ENCODE results near the gene PHYHD1.

Gene PHYHD1

DNA sequence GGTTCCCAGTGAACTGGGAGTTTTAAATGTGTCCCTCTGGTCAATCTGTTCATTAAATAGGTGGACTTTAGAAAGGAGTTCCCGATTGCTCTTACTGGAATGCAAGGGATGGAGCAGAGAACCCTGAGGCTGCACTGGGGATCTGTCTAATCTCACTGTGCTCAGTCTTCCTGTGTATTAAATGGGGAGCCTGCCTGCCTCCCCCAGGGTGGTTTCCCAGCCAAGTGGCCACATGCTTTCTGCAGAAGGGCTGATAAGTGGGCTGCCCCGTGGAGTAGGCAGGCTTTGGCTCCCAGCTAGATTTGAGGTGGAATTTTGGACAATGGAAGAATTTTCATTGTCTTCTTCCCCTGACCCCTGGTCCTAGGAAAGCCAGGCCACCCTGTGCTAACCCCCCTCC, 14.0 kb upstream of the PHYHD1 start:
- no peak overlapping the region for H3K4me3 ChIP-seq (ENCODE audit: low read depth, low read length)
- TF ChIP-seq, protein P1, sequence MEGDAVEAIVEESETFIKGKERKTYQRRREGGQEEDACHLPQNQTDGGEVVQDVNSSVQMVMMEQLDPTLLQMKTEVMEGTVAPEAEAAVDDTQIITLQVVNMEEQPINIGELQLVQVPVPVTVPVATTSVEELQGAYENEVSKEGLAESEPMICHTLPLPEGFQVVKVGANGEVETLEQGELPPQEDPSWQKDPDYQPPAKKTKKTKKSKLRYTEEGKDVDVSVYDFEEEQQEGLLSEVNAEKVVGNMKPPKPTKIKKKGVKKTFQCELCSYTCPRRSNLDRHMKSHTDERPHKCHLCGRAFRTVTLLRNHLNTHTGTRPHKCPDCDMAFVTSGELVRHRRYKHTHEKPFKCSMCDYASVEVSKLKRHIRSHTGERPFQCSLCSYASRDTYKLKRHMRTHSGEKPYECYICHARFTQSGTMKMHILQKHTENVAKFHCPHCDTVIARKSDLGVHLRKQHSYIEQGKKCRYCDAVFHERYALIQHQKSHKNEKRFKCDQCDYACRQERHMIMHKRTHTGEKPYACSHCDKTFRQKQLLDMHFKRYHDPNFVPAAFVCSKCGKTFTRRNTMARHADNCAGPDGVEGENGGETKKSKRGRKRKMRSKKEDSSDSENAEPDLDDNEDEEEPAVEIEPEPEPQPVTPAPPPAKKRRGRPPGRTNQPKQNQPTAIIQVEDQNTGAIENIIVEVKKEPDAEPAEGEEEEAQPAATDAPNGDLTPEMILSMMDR (conservative IDR thresholded peaks at IDR 0.05; ENCODE audit: low read depth, low read length): no peak

DNA sequence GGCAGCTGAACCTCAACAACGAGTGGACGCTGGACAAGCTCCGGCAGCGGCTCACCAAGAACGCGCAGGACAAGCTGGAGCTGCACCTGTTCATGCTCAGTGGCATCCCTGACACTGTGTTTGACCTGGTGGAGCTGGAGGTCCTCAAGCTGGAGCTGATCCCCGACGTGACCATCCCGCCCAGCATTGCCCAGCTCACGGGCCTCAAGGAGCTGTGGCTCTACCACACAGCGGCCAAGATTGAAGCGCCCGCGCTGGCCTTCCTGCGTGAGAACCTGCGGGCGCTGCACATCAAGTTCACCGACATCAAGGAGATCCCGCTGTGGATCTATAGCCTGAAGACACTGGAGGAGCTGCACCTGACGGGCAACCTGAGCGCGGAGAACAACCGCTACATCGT, 12.4 kb upstream of the PHYHD1 start:
- no peak for DNase-seq (ENCODE audit: low read depth)
- TF ChIP-seq, protein P1 (conservative IDR thresholded peaks at IDR 0.05; ENCODE audit: low read depth, low read length): no peak
- H3K4me3 ChIP-seq (ENCODE audit: low read depth, low read length): no peak overlapping the region

More for the DNA sequence above, 14.0 kb upstream of the PHYHD1 start:
- DNase-seq (ENCODE audit: low read depth): no peak

DNA sequence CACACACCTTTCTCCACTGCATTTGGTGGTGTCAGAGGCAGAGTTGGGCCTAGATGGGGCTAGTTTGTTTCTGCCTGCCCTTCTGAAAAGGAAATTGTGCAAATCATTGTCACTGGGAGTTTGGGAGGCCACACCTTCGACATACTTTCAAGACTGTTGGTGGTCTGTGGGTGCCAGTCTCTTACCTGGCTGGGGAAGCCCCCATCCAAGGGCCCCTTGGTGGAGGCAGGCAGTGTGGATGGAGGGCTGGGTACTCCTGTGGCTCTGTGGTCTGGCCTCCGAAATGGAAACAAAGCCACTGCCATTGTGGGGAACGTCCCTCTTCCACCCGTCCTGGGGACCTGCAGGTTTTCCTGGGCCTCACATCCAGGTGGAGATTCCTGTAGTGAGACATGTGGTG, 10.9 kb upstream of the PHYHD1 start:
- no peak overlapping the region for H3K4me3 ChIP-seq (ENCODE audit: low read depth, low read length)
- TF ChIP-seq, protein P1 (conservative IDR thresholded peaks at IDR 0.05; ENCODE audit: low read depth, low read length): no peak
- DNase-seq (ENCODE audit: low read depth): no peak

DNA sequence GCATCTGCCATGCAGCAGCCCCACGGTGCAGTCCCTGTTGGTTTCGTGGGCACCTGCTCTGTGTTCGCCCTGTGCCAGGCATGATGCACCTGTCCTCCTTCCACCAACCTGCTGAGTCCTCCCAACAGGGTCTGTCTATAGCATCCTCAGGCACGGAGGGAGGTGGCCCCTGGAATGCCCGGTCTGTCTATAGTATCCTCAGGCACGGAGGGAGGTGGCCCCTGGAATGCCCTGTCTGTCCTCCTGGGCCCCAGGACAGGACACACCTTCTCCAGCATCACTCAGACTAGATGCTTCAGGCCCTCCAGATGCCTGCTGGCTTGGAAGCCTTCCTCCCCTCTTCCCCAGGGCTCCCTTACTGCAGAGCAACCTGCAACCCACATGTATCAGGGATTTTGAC, 9.9 kb upstream of the PHYHD1 start:
- TF ChIP-seq, protein P1 (conservative IDR thresholded peaks at IDR 0.05; ENCODE audit: low read depth, low read length): no peak
- no peak overlapping the region for H3K4me3 ChIP-seq (ENCODE audit: low read depth, low read length)
- DNase-seq (ENCODE audit: low read depth): no peak

DNA sequence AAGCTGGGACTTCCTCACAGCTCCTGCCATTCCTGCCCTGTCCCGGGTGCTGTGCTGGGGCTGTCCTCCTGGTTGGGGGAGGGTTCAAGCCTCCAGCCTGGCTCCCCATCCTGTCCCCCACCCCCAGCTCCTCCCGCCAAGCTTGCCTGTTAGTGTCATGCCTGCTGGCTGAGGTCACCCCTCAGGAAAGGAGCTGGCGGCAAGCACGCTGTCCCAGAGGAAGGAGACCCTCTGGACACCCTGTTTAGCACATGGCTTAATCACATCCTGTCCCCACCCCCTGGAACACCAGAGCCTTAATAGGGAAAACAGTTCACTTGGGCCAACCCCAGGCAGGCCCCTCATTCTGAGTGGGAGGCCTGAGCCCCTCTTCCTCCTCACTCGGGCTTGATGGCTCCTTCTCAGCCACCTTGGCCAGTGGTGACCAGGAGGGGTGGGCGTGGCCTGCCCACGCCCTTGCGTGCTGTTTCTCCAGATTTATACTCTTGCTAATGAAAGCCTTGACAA, 9.2 kb upstream of the PHYHD1 start:
- no peak overlapping the region for H3K4me3 ChIP-seq (ENCODE audit: low read depth, low read length)
- TF ChIP-seq, protein P1 (conservative IDR thresholded peaks at IDR 0.05; ENCODE audit: low read depth, low read length): no peak
- DNase-seq (ENCODE audit: low read depth): no peak

DNA sequence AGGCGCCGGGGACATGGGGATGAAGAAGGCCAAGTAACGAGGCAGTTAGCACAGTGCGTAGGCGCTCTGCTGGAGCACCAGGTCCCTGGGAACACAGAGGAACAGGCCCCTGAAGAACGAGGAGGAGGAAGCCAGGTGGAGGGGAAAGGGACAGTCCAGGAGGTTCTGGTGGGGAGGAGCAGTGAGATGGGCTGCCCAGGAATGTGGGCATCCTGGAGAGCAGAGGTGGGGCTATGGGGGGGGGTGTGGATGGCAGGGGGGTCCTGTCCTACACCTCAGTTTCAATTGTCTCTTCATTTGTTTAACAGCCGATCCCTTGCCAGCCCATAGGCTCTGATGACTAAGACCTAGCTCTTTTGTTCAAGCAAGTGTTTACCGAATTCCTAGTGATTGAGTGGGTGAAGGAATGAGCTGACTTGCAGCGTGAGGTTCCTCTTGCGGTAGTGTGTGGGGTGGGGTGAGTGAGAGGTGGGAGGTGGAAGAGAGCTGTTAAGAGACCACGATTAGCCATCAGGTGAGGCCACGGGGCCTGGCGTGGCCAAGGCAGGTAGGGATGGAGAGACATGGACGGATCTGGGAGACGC, 8.4 kb upstream of the PHYHD1 start:
- DNase-seq (ENCODE audit: low read depth): peak; percentile 86
- TF ChIP-seq, protein P1 (conservative IDR thresholded peaks at IDR 0.05; ENCODE audit: low read depth, low read length): no peak
- no peak overlapping the region for H3K4me3 ChIP-seq (ENCODE audit: low read depth, low read length)
